ENCODE measurements around the gene PAPOLB. TPM values are rescaled to one million over a fixed set of nuclear protein-coding genes. Genes with fewer than 3 reads are reported as not detected.
A peak's percentile ranks its signal among the peaks of the same experiment; 100 is the strongest.

The PAPOLB gene
- total and polyA plus RNA-seq, 2 of the 4 experiments (the other 2 are of a cell fraction): under 0.01 TPM; not detected in 1

DNA sequence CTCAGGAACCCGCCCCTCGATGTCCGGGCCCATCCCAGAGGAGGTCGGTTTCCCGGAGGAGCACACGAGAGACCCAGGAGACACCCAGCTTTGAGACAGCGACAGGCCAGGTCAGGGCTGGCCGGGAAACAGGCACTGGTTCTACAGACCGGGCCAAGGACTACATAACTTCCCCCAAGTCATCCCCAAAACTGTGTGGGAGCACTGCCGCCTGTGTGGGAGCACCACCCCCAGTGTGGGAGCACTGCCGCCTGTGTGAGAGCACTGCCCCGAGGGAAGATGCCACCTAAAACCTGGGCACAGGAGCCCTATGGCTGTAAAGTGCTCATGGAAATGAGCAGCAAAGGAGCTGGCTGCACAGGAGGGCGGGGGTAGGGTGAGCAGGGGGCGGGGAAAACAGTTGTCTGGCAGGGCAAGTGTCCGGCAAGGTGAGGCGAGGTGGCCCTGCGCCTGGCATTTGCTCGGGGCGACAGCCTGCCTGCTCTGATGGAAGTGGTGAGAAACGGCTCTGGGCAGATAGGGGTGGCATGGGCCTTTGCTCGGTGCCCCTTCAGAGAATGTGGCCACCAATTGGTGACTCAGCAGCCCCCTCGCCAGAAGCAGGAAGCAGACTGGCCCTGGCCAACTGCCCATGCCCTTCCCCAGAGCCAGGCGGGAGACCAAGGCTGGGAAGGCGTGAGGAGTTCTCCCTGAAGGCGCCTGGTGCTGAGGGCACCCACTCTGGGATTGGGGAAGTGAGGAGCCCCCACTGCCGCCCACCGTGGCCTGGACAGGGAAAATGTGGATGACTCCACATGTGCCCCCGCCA, 26.2 kb downstream of the PAPOLB start:
- no peaks in the 10 kb centered on the region for H3K9me1 ChIP-seq (ENCODE audit: insufficient read depth, low read length)
- H3K4me1 ChIP-seq (ENCODE audit: control insufficient read depth, insufficient read depth, low read length): no peaks in the 10 kb centered on the region
- no peak overlapping the region for H4K5ac ChIP-seq (ENCODE audit: low read depth, low read length)
- H3K27me3 ChIP-seq (ENCODE audit: control insufficient read depth, insufficient read depth, low read length): peaks cover 1% of the 10 kb centered on the region; the same call in 1 of the 2 replicates
- no peak overlapping the region for H2BK5ac ChIP-seq (ENCODE audit: low read depth, low read length, poor library complexity, severe bottlenecking)
- H3K36me3 ChIP-seq (ENCODE audit: control insufficient read depth, insufficient read depth, low read length): no peaks in the 10 kb centered on the region
- H3K4me3 ChIP-seq (ENCODE audit: insufficient read depth, low read depth, low read length): no peak overlapping the region
- no peak overlapping the region for H3K9ac ChIP-seq (ENCODE audit: low read depth, low read length)
- H3K79me1 ChIP-seq (ENCODE audit: low read depth in 1 of 2, low read length in 2 of 2): no peaks in the 10 kb centered on the region
- no peak overlapping the region for H4K8ac ChIP-seq (ENCODE audit: low read depth in 2 of 2, low read length in 2 of 2)
- no peak for ATAC-seq (ENCODE audit: low read depth)
- WGBS, 2 experiments (ENCODE audit: extremely low coverage in 2 of 2, insufficient read length in 1 of 2): 78% methylated on average over 3 of the region's 28 CpGs; no CpG with 5 or more reads in 1 of the 2 experiments
- H3K4ac ChIP-seq (ENCODE audit: low read depth, low read length): no peak overlapping the region
- peak overlapping the region; percentile 58 for H2AFZ ChIP-seq (replicated peaks; ENCODE audit: low read length, poor library complexity)
- no peaks in the 10 kb centered on the region for H3K9me3 ChIP-seq (ENCODE audit: control insufficient read depth, insufficient read depth, low read length)
- intact Hi-C loops (cut with micrococcal nuclease): no loop called here
- H4K20me1 ChIP-seq (ENCODE audit: insufficient read depth, low read length): no peaks in the 10 kb centered on the region
- no peak overlapping the region for H2BK20ac ChIP-seq (ENCODE audit: low read depth, low read length)
- H2AK5ac ChIP-seq (ENCODE audit: low read depth, low read length): no peak overlapping the region
- POLR2A ChIA-PET (ENCODE audit: unreplicated experiment): no interaction called here
- H3K56ac ChIP-seq (ENCODE audit: extremely low read depth, insufficient read depth, low read length): no peak overlapping the region
- CTCF ChIA-PET: no interaction called here
- no peak for DNase-seq
- BruUV-seq (replicated peaks): no TSS peak
- H3K4me2 ChIP-seq (ENCODE audit: low read depth, low read length): no peak overlapping the region
- H4K91ac ChIP-seq (ENCODE audit: insufficient read depth, low read depth, low read length): no peak overlapping the region
- dilution Hi-C loops (cut with HindIII; ENCODE audit: low sequenced_read_pairs, unreplicated experiment): no loop called here
- no peak overlapping the region for H3K27ac ChIP-seq (ENCODE audit: insufficient read depth, low read length)
- in situ Hi-C loops (cut with MboI; ENCODE audit: low sequenced_read_pairs): no loop called here
- H3K18ac ChIP-seq (ENCODE audit: low read depth, low read length): no peak overlapping the region
- H3K14ac ChIP-seq (replicated peaks; ENCODE audit: low read depth, low read length): no peak overlapping the region
- H2BK15ac ChIP-seq (ENCODE audit: low read depth, low read length): no peak overlapping the region
- H2AK9ac ChIP-seq (replicated peaks; ENCODE audit: low read depth, low read length, poor library complexity): no peak overlapping the region
- TF ChIP-seq MAZ (IDR thresholded peaks at IDR 0.05; ENCODE audit: borderline replicate concordance, low read depth, low read length): no peak
- TF ChIP-seq CHD1 (IDR thresholded peaks at IDR 0.05; ENCODE audit: low read depth, low read length): no peak
- no peak for TF ChIP-seq FOS (IDR thresholded peaks at IDR 0.05; ENCODE audit: low read depth, low read length)
- TF ChIP-seq RCOR1 (IDR thresholded peaks at IDR 0.05; ENCODE audit: insufficient replicate concordance, low read length): no peak
- TF ChIP-seq POLR2A (IDR thresholded peaks at IDR 0.05; ENCODE audit: low read depth, low read length): no peak
- TF ChIP-seq, protein P1, sequence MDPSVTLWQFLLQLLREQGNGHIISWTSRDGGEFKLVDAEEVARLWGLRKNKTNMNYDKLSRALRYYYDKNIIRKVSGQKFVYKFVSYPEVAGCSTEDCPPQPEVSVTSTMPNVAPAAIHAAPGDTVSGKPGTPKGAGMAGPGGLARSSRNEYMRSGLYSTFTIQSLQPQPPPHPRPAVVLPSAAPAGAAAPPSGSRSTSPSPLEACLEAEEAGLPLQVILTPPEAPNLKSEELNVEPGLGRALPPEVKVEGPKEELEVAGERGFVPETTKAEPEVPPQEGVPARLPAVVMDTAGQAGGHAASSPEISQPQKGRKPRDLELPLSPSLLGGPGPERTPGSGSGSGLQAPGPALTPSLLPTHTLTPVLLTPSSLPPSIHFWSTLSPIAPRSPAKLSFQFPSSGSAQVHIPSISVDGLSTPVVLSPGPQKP (IDR thresholded peaks at IDR 0.05; ENCODE audit: borderline replicate concordance, low read depth, low read length): no peak
- no peak for TF ChIP-seq CEBPB (IDR thresholded peaks at IDR 0.05; ENCODE audit: low read depth, low read length)
- TF ChIP-seq, protein P2, sequence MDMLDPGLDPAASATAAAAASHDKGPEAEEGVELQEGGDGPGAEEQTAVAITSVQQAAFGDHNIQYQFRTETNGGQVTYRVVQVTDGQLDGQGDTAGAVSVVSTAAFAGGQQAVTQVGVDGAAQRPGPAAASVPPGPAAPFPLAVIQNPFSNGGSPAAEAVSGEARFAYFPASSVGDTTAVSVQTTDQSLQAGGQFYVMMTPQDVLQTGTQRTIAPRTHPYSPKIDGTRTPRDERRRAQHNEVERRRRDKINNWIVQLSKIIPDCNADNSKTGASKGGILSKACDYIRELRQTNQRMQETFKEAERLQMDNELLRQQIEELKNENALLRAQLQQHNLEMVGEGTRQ (IDR thresholded peaks at IDR 0.05; ENCODE audit: low read depth, low read length): no peak
- TF ChIP-seq SMC3 (IDR thresholded peaks at IDR 0.05; ENCODE audit: low read depth, low read length): no peak
- TF ChIP-seq NFE2L2 (IDR thresholded peaks at IDR 0.05; ENCODE audit: low read depth, low read length): no peak
- TF ChIP-seq, protein P3, sequence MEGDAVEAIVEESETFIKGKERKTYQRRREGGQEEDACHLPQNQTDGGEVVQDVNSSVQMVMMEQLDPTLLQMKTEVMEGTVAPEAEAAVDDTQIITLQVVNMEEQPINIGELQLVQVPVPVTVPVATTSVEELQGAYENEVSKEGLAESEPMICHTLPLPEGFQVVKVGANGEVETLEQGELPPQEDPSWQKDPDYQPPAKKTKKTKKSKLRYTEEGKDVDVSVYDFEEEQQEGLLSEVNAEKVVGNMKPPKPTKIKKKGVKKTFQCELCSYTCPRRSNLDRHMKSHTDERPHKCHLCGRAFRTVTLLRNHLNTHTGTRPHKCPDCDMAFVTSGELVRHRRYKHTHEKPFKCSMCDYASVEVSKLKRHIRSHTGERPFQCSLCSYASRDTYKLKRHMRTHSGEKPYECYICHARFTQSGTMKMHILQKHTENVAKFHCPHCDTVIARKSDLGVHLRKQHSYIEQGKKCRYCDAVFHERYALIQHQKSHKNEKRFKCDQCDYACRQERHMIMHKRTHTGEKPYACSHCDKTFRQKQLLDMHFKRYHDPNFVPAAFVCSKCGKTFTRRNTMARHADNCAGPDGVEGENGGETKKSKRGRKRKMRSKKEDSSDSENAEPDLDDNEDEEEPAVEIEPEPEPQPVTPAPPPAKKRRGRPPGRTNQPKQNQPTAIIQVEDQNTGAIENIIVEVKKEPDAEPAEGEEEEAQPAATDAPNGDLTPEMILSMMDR (conservative IDR thresholded peaks at IDR 0.05; ENCODE audit: low read depth, low read length): no peak
- no peak for TF ChIP-seq BHLHE40 (IDR thresholded peaks at IDR 0.05; ENCODE audit: low read depth, low read length)
- no peak for TF ChIP-seq RAD21 (IDR thresholded peaks at IDR 0.05; ENCODE audit: low read length)
- no peak for TF ChIP-seq MXI1 (IDR thresholded peaks at IDR 0.05; ENCODE audit: borderline replicate concordance, low read depth, low read length)
- no peak for TF ChIP-seq MAFK (IDR thresholded peaks at IDR 0.05; ENCODE audit: low read depth, low read length)
- TF ChIP-seq RFX5 (IDR thresholded peaks at IDR 0.05; ENCODE audit: low read depth, low read length): no peak
- H3K23ac ChIP-seq (ENCODE audit: low read depth, low read length): no peak overlapping the region
- H2BK120ac ChIP-seq (ENCODE audit: low read depth, low read length): no peak overlapping the region
